NK-92 treated with Interleukin-12 subunit alpha and Interleukin-12 subunit beta, amount 100 ng/mL, for 24 hours (cell line): ENCODE measurements around the gene FRMD4B.

Experiments
- DNase-seq: peaks from one replicate; lab custom pipeline; 2025; lab: John Stamatoyannopoulos, UW

Gene FRMD4B

GRCh38 chr3:69364354-69364753 is 21.5 kb downstream of the FRMD4B start:
- DNase-seq, result no peak

- no peak for DNase-seq
Observed at GRCh38 chr3:69360690-69361089, 25.2 kb downstream of the FRMD4B start.

- no peak for DNase-seq
Observed at GRCh38 chr3:69359916-69360315, 26.0 kb downstream of the FRMD4B start.

GRCh38 chr3:69359339-69359893 is 26.5 kb downstream of the FRMD4B start:
- no peak for DNase-seq

GRCh38 chr3:69357196-69357595 is 28.7 kb downstream of the FRMD4B start:
- DNase-seq, result no peak

- DNase-seq, result no peak
Observed at GRCh38 chr3:69354948-69355347, 30.9 kb downstream of the FRMD4B start.

- DNase-seq, result no peak
Observed at GRCh38 chr3:69353503-69353902, 32.4 kb downstream of the FRMD4B start.

- no peak for DNase-seq
Observed at GRCh38 chr3:69353088-69353478, 32.8 kb downstream of the FRMD4B start.

GRCh38 chr3:69352305-69353087 is 33.4 kb downstream of the FRMD4B start:
- no peak for DNase-seq

- no peak for DNase-seq
Observed at GRCh38 chr3:69343875-69344274, 42.0 kb downstream of the FRMD4B start.

GRCh38 chr3:69342074-69342473 is 43.8 kb downstream of the FRMD4B start:
- no peak for DNase-seq

- no peak for DNase-seq
Observed at GRCh38 chr3:69339760-69340159, 46.1 kb downstream of the FRMD4B start.

- DNase-seq, result no peak
Observed at GRCh38 chr3:69338911-69339310, 47.0 kb downstream of the FRMD4B start.

- DNase-seq, result no peak
Observed at GRCh38 chr3:69332934-69333333, 53.0 kb downstream of the FRMD4B start.

- DNase-seq, result no peak
Observed at GRCh38 chr3:69330891-69331400, 54.9 kb downstream of the FRMD4B start.

- DNase-seq, result no peak
Observed at GRCh38 chr3:69329892-69330291, 56.0 kb downstream of the FRMD4B start.

GRCh38 chr3:69328963-69329302 is 57.0 kb downstream of the FRMD4B start:
- DNase-seq, result no peak

- no peak for DNase-seq
Observed at GRCh38 chr3:69328103-69328962, 57.6 kb downstream of the FRMD4B start.

GRCh38 chr3:69326855-69327300 is 59.0 kb downstream of the FRMD4B start:
- DNase-seq, result no peak

- no peak for DNase-seq
Observed at GRCh38 chr3:69325151-69325550, 60.7 kb downstream of the FRMD4B start.

- no peak for DNase-seq
Observed at GRCh38 chr3:69324362-69325025, 61.4 kb downstream of the FRMD4B start.

GRCh38 chr3:69323941-69324340 is 61.9 kb downstream of the FRMD4B start:
- DNase-seq, result no peak
